PFSK-1 (cell line): Measurements from ENCODE around the gene STPG4.

Experiments
- FOXP2 ChIP-seq: optimal IDR thresholded peaks from 2 replicates; pipeline ENCODE3; 2011; ENCODE audit warnings: borderline replicate concordance, control low read depth, inconsistent platforms; ENCODE audit not compliant: insufficient read depth; ENCODE audit errors: extremely low read length, extremely low read depth
- POLR2AphosphoS5 ChIP-seq: IDR thresholded peaks from 2 replicates; pipeline ENCODE4 v1.6.1; 2012; ENCODE audit warnings: low read depth, mild to moderate bottlenecking, control low read depth, low read length, moderate library complexity
- SIN3A ChIP-seq: IDR thresholded peaks from 2 replicates; pipeline ENCODE4 v1.6.1; 2012; ENCODE audit warnings: mild to moderate bottlenecking, low read length, moderate library complexity, borderline replicate concordance; ENCODE audit not compliant: insufficient read depth
- TAF1 ChIP-seq: IDR thresholded peaks from 2 replicates; pipeline ENCODE4 v1.6.1; 2012; ENCODE audit warnings: low read length, control low read depth, borderline replicate concordance; ENCODE audit not compliant: insufficient read depth
- TF ChIP-seq, protein P1 (sequence below), 2 experiments: IDR thresholded peaks; 2 replicates each; pipeline versions ENCODE4 v1.6.1 to v1.8.0; 2011 to 2012; ENCODE audit warnings: low read depth in 2 of 2, low read length in 2 of 2, control low read depth in 1 of 2, inconsistent platforms in 1 of 2, mild to moderate bottlenecking in 1 of 2, moderate library complexity in 1 of 2; ENCODE audit not compliant: insufficient read depth in 1 of 2

- TF ChIP-seq POLR2AphosphoS5 = no peak
- TF ChIP-seq, protein P1, sequence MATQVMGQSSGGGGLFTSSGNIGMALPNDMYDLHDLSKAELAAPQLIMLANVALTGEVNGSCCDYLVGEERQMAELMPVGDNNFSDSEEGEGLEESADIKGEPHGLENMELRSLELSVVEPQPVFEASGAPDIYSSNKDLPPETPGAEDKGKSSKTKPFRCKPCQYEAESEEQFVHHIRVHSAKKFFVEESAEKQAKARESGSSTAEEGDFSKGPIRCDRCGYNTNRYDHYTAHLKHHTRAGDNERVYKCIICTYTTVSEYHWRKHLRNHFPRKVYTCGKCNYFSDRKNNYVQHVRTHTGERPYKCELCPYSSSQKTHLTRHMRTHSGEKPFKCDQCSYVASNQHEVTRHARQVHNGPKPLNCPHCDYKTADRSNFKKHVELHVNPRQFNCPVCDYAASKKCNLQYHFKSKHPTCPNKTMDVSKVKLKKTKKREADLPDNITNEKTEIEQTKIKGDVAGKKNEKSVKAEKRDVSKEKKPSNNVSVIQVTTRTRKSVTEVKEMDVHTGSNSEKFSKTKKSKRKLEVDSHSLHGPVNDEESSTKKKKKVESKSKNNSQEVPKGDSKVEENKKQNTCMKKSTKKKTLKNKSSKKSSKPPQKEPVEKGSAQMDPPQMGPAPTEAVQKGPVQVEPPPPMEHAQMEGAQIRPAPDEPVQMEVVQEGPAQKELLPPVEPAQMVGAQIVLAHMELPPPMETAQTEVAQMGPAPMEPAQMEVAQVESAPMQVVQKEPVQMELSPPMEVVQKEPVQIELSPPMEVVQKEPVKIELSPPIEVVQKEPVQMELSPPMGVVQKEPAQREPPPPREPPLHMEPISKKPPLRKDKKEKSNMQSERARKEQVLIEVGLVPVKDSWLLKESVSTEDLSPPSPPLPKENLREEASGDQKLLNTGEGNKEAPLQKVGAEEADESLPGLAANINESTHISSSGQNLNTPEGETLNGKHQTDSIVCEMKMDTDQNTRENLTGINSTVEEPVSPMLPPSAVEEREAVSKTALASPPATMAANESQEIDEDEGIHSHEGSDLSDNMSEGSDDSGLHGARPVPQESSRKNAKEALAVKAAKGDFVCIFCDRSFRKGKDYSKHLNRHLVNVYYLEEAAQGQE (IDR thresholded peaks at IDR 0.05; ENCODE audit: insufficient read depth in 1 of 2, low read depth in 2 of 2, low read length in 2 of 2) = no peak
- TF ChIP-seq TAF1 = no peak
- TF ChIP-seq FOXP2 = no peak
- no peak for TF ChIP-seq SIN3A
Measured at GRCh38 chr2:47078541-47079482, 76.3 kb downstream of the STPG4 start.
